Testis (tissue), 2 donors: Measurements from ENCODE around the gene ANTXR1.

ENCODE experiments used
- POLR2A ChIP-seq: fragments of 450-650 bp; IDR thresholded peaks from one replicate; pipeline ENCODE4 v1.6.1; 2017; ENCODE audit warnings: antibody characterized with exemption, mild to moderate bottlenecking, moderate library complexity
- TF ChIP-seq, protein P1 (sequence below), 3 experiments: fragments of 450-650 bp in 2 of 3; fragments of 200-600 bp in 1 of 3; sonication (generic) in 1 of 3; IDR thresholded peaks; one replicate each; pipeline ENCODE4 v1.5.1; 2016 to 2019; ENCODE audit warnings: antibody characterized with exemption in 3 of 3, mild to moderate bottlenecking in 2 of 3, moderate library complexity in 1 of 3

- TF ChIP-seq, protein P1, sequence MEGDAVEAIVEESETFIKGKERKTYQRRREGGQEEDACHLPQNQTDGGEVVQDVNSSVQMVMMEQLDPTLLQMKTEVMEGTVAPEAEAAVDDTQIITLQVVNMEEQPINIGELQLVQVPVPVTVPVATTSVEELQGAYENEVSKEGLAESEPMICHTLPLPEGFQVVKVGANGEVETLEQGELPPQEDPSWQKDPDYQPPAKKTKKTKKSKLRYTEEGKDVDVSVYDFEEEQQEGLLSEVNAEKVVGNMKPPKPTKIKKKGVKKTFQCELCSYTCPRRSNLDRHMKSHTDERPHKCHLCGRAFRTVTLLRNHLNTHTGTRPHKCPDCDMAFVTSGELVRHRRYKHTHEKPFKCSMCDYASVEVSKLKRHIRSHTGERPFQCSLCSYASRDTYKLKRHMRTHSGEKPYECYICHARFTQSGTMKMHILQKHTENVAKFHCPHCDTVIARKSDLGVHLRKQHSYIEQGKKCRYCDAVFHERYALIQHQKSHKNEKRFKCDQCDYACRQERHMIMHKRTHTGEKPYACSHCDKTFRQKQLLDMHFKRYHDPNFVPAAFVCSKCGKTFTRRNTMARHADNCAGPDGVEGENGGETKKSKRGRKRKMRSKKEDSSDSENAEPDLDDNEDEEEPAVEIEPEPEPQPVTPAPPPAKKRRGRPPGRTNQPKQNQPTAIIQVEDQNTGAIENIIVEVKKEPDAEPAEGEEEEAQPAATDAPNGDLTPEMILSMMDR (IDR thresholded peaks at IDR 0.05), result no peak
- no peak for TF ChIP-seq POLR2A
These were observed 130.9 kb downstream of the ANTXR1 start for GRCh38 chr2:69143748-69144360.
